ENCODE results near the gene HNRNPF.

GRCh38 chr10:43410345-43410744, 1.4 kb upstream of the HNRNPF start:
- TF ChIP-seq CTCF (IDR thresholded peaks at IDR 0.05) (no peak), POLR2A (IDR thresholded peaks at IDR 0.05) (no peak)
